Trophoblast cell (in vitro differentiated cells and primary cell): ENCODE measurements around the gene DAB2.

Source experiments
- DNase-seq, 2 donors: peaks; one replicate each; pipeline ENCODE4 v3.0.0-alpha.2; 2016
- H2AFZ ChIP-seq: 2 replicates; pipeline ENCODE4 v1.6.1; 2013; ENCODE audit warnings: low read length, moderate library complexity, mild to moderate bottlenecking; ENCODE audit not compliant: insufficient read depth, poor library complexity
- H2AK5ac ChIP-seq: 2 replicates; pipeline ENCODE4 v1.6.1; 2013; ENCODE audit warnings: mild to moderate bottlenecking, low read length
- H2BK120ac ChIP-seq: 2 replicates; pipeline ENCODE4 v1.6.1; 2013; ENCODE audit warnings: low read length, mild to moderate bottlenecking, moderate library complexity; ENCODE audit not compliant: insufficient read depth, poor library complexity
- H2BK12ac ChIP-seq: 2 replicates; pipeline ENCODE4 v1.6.1; 2013; ENCODE audit warnings: mild to moderate bottlenecking, low read length, moderate library complexity
- H2BK5ac ChIP-seq: 2 replicates; pipeline ENCODE4 v1.6.1; 2013; ENCODE audit warnings: low read length, low read depth, moderate library complexity, mild to moderate bottlenecking; ENCODE audit not compliant: poor library complexity
- H3K14ac ChIP-seq: 2 replicates; pipeline ENCODE4 v1.6.1; 2013; ENCODE audit warnings: mild to moderate bottlenecking, low read length
- H3K18ac ChIP-seq: 2 replicates; pipeline ENCODE4 v1.6.1; 2013; ENCODE audit warnings: mild to moderate bottlenecking, low read length
- H3K23ac ChIP-seq: 2 replicates; pipeline ENCODE4 v1.6.1; 2013; ENCODE audit warnings: low read length
- H3K27ac ChIP-seq: 2 replicates; pipeline ENCODE4 v1.5.1; 2013; ENCODE audit warnings: low read depth, mild to moderate bottlenecking, inconsistent platforms, low read length, moderate library complexity
- H3K27me3 ChIP-seq: 2 replicates; pipeline ENCODE4 v1.6.1; 2013; ENCODE audit warnings: inconsistent platforms, mild to moderate bottlenecking, low read length, moderate library complexity; ENCODE audit not compliant: insufficient read depth
- H3K36me3 ChIP-seq, 2 experiments: 1 replicate in 1 of 2; 2 replicates in 1 of 2; pipeline ENCODE4 v1.6.1; 2013; ENCODE audit warnings: low read length in 2 of 2, mild to moderate bottlenecking in 2 of 2, moderate library complexity in 1 of 2; ENCODE audit not compliant: insufficient read depth in 2 of 2, control insufficient read depth in 1 of 2
- H3K4ac ChIP-seq: 2 replicates; pipeline ENCODE4 v1.6.1; 2013; ENCODE audit warnings: low read depth, mild to moderate bottlenecking, low read length, moderate library complexity
- H3K4me1 ChIP-seq, 2 experiments: 1 replicate in 1 of 2; 2 replicates in 1 of 2; pipeline ENCODE4 v1.6.1; 2013; ENCODE audit warnings: low read length in 2 of 2, mild to moderate bottlenecking in 2 of 2, moderate library complexity in 1 of 2; ENCODE audit not compliant: insufficient read depth in 2 of 2, control insufficient read depth in 1 of 2
- H3K4me2 ChIP-seq: 2 replicates; pipeline ENCODE4 v1.6.1; 2013; ENCODE audit warnings: inconsistent platforms, mild to moderate bottlenecking, low read length, moderate library complexity
- H3K4me3 ChIP-seq: 2 replicates; pipeline ENCODE4 v1.5.1; 2013; ENCODE audit warnings: mild to moderate bottlenecking, low read depth, low read length, inconsistent platforms
- H3K79me1 ChIP-seq: one replicate; pipeline ENCODE4 v1.6.1; 2013; ENCODE audit warnings: low read length
- H3K79me2 ChIP-seq: 2 replicates; pipeline ENCODE4 v1.6.1; 2013; ENCODE audit warnings: low read length, mild to moderate bottlenecking; ENCODE audit not compliant: control insufficient read depth, insufficient read depth, poor library complexity
- H3K9ac ChIP-seq: 2 replicates; pipeline ENCODE4 v1.6.1; 2013; ENCODE audit warnings: mild to moderate bottlenecking, low read length
- H3K9me3 ChIP-seq: 2 replicates; pipeline ENCODE4 v1.6.1; 2013; ENCODE audit warnings: low read depth, mild to moderate bottlenecking, control low read depth, inconsistent platforms, low read length; ENCODE audit not compliant: insufficient read depth
- H4K12ac ChIP-seq: 2 replicates; pipeline ENCODE4 v1.6.1; 2013; ENCODE audit warnings: low read depth, mild to moderate bottlenecking, low read length, moderate library complexity
- H4K8ac ChIP-seq: 2 replicates; pipeline ENCODE4 v1.6.1; 2013; ENCODE audit warnings: low read depth, mild to moderate bottlenecking, low read length, moderate library complexity
- H4K91ac ChIP-seq: one replicate; pipeline ENCODE4 v1.6.1; 2013; ENCODE audit warnings: low read depth, mild to moderate bottlenecking, low read length, moderate library complexity
- WGBS: extraction: QIAGEN DNeasy Blood & Tissue Kit; methylation state at CpG from one replicate; pipeline ENCODE4 v1.1.7; 2013; ENCODE audit warnings: missing lambda C conversion rate; ENCODE audit not compliant: insufficient read length, insufficient coverage; ENCODE audit errors: extremely low coverage; 5-methylcytosine and 5-hydroxymethylcytosine counted together

The DAB2 gene

GRCh38 chr5:39396843-39397242 is 27.9 kb downstream of the DAB2 start:
- Histone ChIP-seq H3K14ac (peak overlapping the region; percentile 64), H2BK12ac (peak overlapping the region; percentile 27), H3K4me3 (no peak overlapping the region), H4K91ac (peak overlapping the region; percentile 41), H3K27ac (peak overlapping the region; percentile 23), H3K4me1 (peaks cover 12 to 15% of the 10 kb centered on the region in 2 experiments), H3K9ac (no peak overlapping the region), H3K4ac (peak overlapping the region; percentile 19), H3K79me1 (peaks cover 6% of the 10 kb centered on the region), H2AFZ (peak overlapping the region; percentile 15), H3K79me2 (no peaks in the 10 kb centered on the region), H3K18ac (peak overlapping the region; percentile 60), H3K27me3 (no peaks in the 10 kb centered on the region), H3K9me3 (no peaks in the 10 kb centered on the region), H2BK120ac (peak overlapping the region; percentile 44), H3K36me3 (peaks cover 0 to 2% of the 10 kb centered on the region in 2 experiments), H4K12ac (no peak overlapping the region), H3K23ac (no peak overlapping the region), H2BK5ac (peak overlapping the region; percentile 45), H3K4me2 (no peak overlapping the region), H4K8ac (peak overlapping the region; percentile 70), H2AK5ac (peak overlapping the region; percentile 18)
- DNase-seq: no peak
- WGBS: no CpG with 5 or more reads among the region's 3 CpGs

- Histone ChIP-seq H3K27me3 (no peaks in the 10 kb centered on the region), H3K4me2 (no peak overlapping the region), H2AFZ (no peak overlapping the region), H3K79me2 (no peaks in the 10 kb centered on the region), H3K23ac (no peak overlapping the region), H2AK5ac (no peak overlapping the region), H3K4me1 (peaks cover 11 to 12% of the 10 kb centered on the region in 2 experiments), H2BK120ac (no peak overlapping the region), H3K14ac (no peak overlapping the region), H3K79me1 (peaks cover 6% of the 10 kb centered on the region), H3K9ac (no peak overlapping the region), H4K8ac (no peak overlapping the region), H4K91ac (no peak overlapping the region), H3K27ac (no peak overlapping the region), H3K4ac (no peak overlapping the region), H2BK5ac (no peak overlapping the region), H3K18ac (no peak overlapping the region), H3K4me3 (no peak overlapping the region), H2BK12ac (no peak overlapping the region), H3K9me3 (no peaks in the 10 kb centered on the region), H4K12ac (no peak overlapping the region), H3K36me3 (peaks cover 2 to 3% of the 10 kb centered on the region in 2 experiments)
- DNase-seq: no peak
Measured at GRCh38 chr5:39395521-39395920, 29.3 kb downstream of the DAB2 start.

GRCh38 chr5:39394946-39395345 is 29.8 kb downstream of the DAB2 start:
- Histone ChIP-seq H3K27me3 (no peaks in the 10 kb centered on the region), H3K9ac (no peak overlapping the region), H3K79me1 (peaks cover 6% of the 10 kb centered on the region), H3K4ac (no peak overlapping the region), H3K4me2 (no peak overlapping the region), H4K12ac (no peak overlapping the region), H3K14ac (no peak overlapping the region), H3K4me3 (no peak overlapping the region), H4K8ac (no peak overlapping the region), H3K4me1 (peaks cover 11 to 12% of the 10 kb centered on the region in 2 experiments), H2BK12ac (no peak overlapping the region), H2BK5ac (no peak overlapping the region), H3K23ac (no peak overlapping the region), H3K79me2 (no peaks in the 10 kb centered on the region), H2AFZ (no peak overlapping the region), H3K18ac (no peak overlapping the region), H3K9me3 (no peaks in the 10 kb centered on the region), H4K91ac (no peak overlapping the region), H3K27ac (no peak overlapping the region), H2AK5ac (no peak overlapping the region), H2BK120ac (no peak overlapping the region), H3K36me3 (peaks cover 3 to 4% of the 10 kb centered on the region in 2 experiments)
- peak in 1 of 2 donors; percentile 9 for DNase-seq
- no CpG with 5 or more reads among the region's 3 CpGs for WGBS

GRCh38 chr5:39390945-39391344 is 33.8 kb downstream of the DAB2 start:
- DNase-seq: no peak
- no peaks in the 10 kb centered on the region for H3K79me1 ChIP-seq
- H3K23ac ChIP-seq: no peak overlapping the region
- no peak overlapping the region for H3K4ac ChIP-seq
- peaks cover under 1 to 2% of the 10 kb centered on the region in 2 experiments for H3K4me1 ChIP-seq
- H3K9me3 ChIP-seq: no peaks in the 10 kb centered on the region
- H2BK12ac ChIP-seq: no peak overlapping the region
- WGBS: no CpG with 5 or more reads among the region's 3 CpGs
- no peak overlapping the region for H3K4me2 ChIP-seq
- no peak overlapping the region for H4K91ac ChIP-seq
- H3K27me3 ChIP-seq: no peaks in the 10 kb centered on the region
- no peak overlapping the region for H2BK5ac ChIP-seq
- no peak overlapping the region for H3K4me3 ChIP-seq
- no peak overlapping the region for H2AK5ac ChIP-seq
- no peaks in the 10 kb centered on the region for H3K79me2 ChIP-seq
- H3K14ac ChIP-seq: no peak overlapping the region
- no peak overlapping the region for H3K27ac ChIP-seq
- no peak overlapping the region for H3K18ac ChIP-seq
- no peak overlapping the region for H4K12ac ChIP-seq
- H3K9ac ChIP-seq: no peak overlapping the region
- H4K8ac ChIP-seq: no peak overlapping the region
- peaks cover 3 to 4% of the 10 kb centered on the region in 2 experiments for H3K36me3 ChIP-seq
- H2BK120ac ChIP-seq: no peak overlapping the region
- H2AFZ ChIP-seq: no peak overlapping the region
